Measurements from ENCODE around the gene TBC1D24.
"Not testable (repeated sequence)": the region's sequence is repeated elsewhere in the genome, so short reads cannot be mapped to it uniquely, and the experiment has no call there.

TBC1D24 gene

GRCh38 chr16:2468725-2469398 is 6.1 kb upstream of the TBC1D24 start:
- no peak for DNase-seq (ENCODE audit: low read depth in 1 of 2, low spot score in 1 of 2)

- DNase-seq (ENCODE audit: low read depth in 1 of 2, low spot score in 1 of 2), result no peak
Measured at GRCh38 chr16:2469399-2470233, 5.3 kb upstream of the TBC1D24 start.

GRCh38 chr16:2470234-2470601 is 4.7 kb upstream of the TBC1D24 start:
- DNase-seq (ENCODE audit: low read depth in 1 of 2, low spot score in 1 of 2), result no peak

- no peak for DNase-seq (ENCODE audit: low read depth in 1 of 2, low spot score in 1 of 2)
Measured at GRCh38 chr16:2470603-2471015, 4.3 kb upstream of the TBC1D24 start.

- DNase-seq (ENCODE audit: low read depth in 1 of 2, low spot score in 1 of 2), result no peak
Measured at GRCh38 chr16:2471016-2471652, 3.8 kb upstream of the TBC1D24 start, which contains the start of gene NTN3. TSS of gene NTN3 (plus strand) at chr16:2471297. CDS start at chr16:2471702, 405 bp downstream.

- no peak for DNase-seq (ENCODE audit: low read depth in 1 of 2, low spot score in 1 of 2)
Measured at GRCh38 chr16:2471653-2472487, 3.1 kb upstream of the TBC1D24 start.

- no peak for DNase-seq (ENCODE audit: low read depth in 1 of 2, low spot score in 1 of 2)
Measured at GRCh38 chr16:2472488-2472864, 2.5 kb upstream of the TBC1D24 start.

GRCh38 chr16:2472885-2473445 is 2.0 kb upstream of the TBC1D24 start:
- DNase-seq (ENCODE audit: low read depth in 1 of 2, low spot score in 1 of 2), result no peak

GRCh38 chr16:2473446-2473926 is 1.4 kb upstream of the TBC1D24 start:
- DNase-seq (ENCODE audit: low read depth in 1 of 2, low spot score in 1 of 2), result no peak

GRCh38 chr16:2473999-2474876 is 689 bp upstream of the TBC1D24 start:
- DNase-seq (ENCODE audit: low read depth in 1 of 2, low spot score in 1 of 2), result peak; percentile 26 to 40

GRCh38 chr16:2475413-2476344 is 752 bp downstream of the TBC1D24 start:
- DNase-seq (ENCODE audit: low read depth in 1 of 2, low spot score in 1 of 2), result no peak

GRCh38 chr16:2476345-2476720 is 1.4 kb downstream of the TBC1D24 start:
- DNase-seq (ENCODE audit: low read depth in 1 of 2, low spot score in 1 of 2), result no peak

- DNase-seq (ENCODE audit: low read depth in 1 of 2, low spot score in 1 of 2), result no peak
Measured at GRCh38 chr16:2476741-2477140, 1.8 kb downstream of the TBC1D24 start.

GRCh38 chr16:2477327-2477726 is 2.4 kb downstream of the TBC1D24 start:
- no peak for DNase-seq (ENCODE audit: low read depth in 1 of 2, low spot score in 1 of 2)

GRCh38 chr16:2478279-2478678 is 3.4 kb downstream of the TBC1D24 start:
- DNase-seq (ENCODE audit: low read depth in 1 of 2, low spot score in 1 of 2), result no peak

- DNase-seq (ENCODE audit: low read depth in 1 of 2, low spot score in 1 of 2), result not testable (repeated sequence)
Measured at GRCh38 chr16:2479996-2480395, 5.1 kb downstream of the TBC1D24 start.

- no peak for DNase-seq (ENCODE audit: low read depth in 1 of 2, low spot score in 1 of 2)
Measured at GRCh38 chr16:2480948-2481347, 6.0 kb downstream of the TBC1D24 start.

- DNase-seq (ENCODE audit: low read depth in 1 of 2, low spot score in 1 of 2), result no peak
Measured at GRCh38 chr16:2481676-2482075, 6.7 kb downstream of the TBC1D24 start.

GRCh38 chr16:2482249-2482648 is 7.3 kb downstream of the TBC1D24 start:
- no peak for DNase-seq (ENCODE audit: low read depth in 1 of 2, low spot score in 1 of 2)

Data from activated T-helper 1 cell treated with anti-CD3 and anti-CD28 coated beads, Interleukin-2, amount 50 U/mL, for 16 hours (primary cell).